ENCODE measurements around the gene TNS4.
A peak's percentile ranks its signal among the peaks of the same experiment; 100 is the strongest.

Gene TNS4

GRCh38 chr17:40536295-40537171 is 35.1 kb upstream of the TNS4 start:
- DNase-seq (ENCODE audit: low spot score): no peak
- no peak for FAIRE-seq

- DNase-seq (ENCODE audit: low spot score) (no peak), FAIRE-seq (no peak)
Measured at GRCh38 chr17:40535924-40536294, 34.5 kb upstream of the TNS4 start.

DNA sequence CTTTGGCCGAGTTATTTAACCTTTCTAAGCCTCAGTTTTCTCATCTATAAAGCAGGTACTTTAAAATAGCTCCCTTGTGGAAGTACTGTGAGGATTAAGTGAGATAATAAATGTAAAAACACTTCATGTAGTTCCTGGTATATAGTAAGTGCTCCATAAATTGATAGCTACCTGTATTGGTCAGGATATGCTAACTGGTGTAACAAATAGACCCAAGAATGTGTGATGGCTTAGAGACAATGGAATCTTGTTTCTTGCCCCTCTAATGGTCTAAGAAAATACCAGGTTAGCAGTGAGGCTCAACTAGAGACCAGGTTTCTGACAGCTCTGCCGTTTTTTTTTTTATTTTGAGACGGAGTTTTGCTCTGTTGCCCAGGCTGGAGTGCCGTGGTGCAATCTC is 34.0 kb upstream of the TNS4 start:
- no peak for FAIRE-seq
- no peak for DNase-seq (ENCODE audit: low spot score)

- DNase-seq (ENCODE audit: low spot score): no peak
- FAIRE-seq: no peak
Measured at GRCh38 chr17:40534371-40535189, 33.2 kb upstream of the TNS4 start.

DNA sequence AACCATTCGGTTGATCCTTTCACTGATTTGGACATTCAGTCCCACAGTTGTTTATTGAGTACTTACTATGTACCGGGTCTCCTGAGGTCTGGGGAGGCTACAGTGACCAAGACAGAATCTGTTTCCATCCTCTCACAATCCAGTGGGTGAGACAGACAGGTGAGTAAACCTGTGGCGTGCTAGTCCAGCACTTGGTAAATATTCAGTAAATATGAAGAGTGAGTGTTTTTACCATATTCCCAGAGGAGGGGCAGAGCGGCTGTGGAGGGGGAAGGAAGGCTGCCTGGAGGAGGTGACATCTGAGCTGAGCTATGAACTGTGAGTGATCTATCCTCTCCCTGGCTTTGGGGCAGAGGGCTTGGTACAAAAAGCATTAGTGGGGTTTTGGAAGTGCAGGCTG is 32.5 kb upstream of the TNS4 start:
- FAIRE-seq: no peak
- no peak for DNase-seq (ENCODE audit: low spot score)

- FAIRE-seq (no peak), DNase-seq (ENCODE audit: low spot score) (no peak)
Measured at GRCh38 chr17:40532520-40533253, 31.3 kb upstream of the TNS4 start.

DNA sequence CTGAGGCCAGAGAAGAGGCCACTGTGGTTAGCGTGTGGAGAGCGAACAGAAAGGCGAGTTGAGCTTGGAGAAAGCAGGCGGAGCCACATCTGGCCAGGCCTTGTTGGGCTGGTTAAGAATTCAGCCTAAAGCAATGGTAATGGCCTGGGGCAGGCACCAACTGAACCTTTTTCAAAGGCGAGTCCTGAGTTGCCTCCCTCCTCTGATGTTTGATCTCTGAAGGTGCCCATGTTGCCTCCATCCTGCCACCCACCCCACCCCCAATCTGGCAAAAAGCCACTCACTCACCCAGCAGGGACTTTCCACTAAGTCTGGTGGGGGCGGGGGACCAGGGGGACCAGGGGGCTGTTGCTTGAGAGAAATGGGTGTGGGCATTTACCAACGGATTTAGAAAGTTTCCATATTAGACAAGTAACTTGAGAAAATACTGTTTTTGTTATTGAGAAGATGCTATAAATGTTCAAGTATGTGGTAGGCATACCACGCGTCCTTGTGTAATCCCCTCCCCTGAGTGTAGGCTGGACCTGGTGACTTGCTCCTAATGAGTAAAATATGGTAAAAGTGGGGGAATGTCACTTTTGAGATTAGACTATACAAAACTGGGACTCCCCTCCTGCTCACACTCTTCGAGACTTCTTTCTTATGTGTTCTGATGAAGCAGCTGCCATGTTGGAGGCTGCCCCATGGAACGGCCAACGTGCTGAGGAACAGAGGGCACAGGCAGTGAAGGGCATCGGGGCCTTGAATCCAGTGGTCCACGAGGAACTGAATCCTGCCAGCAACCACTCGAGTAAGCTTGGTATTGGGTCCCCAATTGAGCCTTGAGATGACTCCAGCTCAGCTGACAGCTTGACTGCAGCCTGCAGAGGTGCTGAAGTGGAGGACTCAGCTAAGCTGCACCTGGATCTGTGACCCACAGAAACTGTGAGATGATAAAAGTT is 29.9 kb upstream of the TNS4 start:
- DNase-seq (ENCODE audit: low spot score) (no peak), FAIRE-seq (no peak)

DNA sequence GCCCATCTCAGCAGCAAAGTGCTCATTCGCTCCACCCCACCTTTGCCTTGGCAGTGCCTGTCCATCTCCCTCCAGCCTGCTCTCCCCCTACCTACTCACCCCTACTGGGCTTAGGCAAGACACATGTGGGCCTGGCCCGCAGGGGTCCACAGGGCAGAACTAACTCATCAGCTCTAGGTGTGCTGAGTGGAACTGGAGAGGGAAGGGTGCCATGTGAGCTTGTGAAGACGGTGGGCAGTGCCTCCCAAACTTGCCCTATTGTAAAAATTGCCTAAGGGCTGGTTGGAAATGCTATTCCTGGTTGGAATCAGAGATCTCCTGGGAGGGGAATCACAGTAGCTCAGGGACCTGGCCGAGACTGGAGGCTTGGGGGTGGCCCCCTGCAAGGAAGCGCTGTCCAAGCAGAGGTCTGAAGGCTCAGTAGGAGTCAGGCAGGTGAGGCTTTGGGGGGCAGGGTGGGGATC is 29.1 kb upstream of the TNS4 start:
- no peak for FAIRE-seq

DNA sequence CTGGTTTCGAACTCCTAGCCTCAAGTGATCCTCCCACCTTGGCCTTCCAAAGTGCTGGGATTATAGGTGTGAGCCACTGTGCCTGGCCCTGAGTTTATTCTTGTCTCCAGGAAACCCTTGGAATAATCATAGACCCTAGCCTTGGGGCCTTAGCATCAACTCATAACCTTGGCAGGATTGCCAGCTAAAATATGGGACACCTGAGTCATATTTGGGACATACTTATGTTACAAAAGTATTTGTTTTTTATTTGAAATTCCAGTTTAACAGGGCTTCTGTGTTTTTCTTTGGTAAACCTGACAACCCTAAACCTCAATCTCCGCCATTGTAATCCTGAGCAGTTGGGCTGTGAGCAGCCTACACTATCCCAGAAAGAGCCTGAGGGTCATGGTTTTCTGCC is 28.6 kb upstream of the TNS4 start:
- FAIRE-seq (no peak), DNase-seq (ENCODE audit: low spot score) (no peak)

More for the DNA sequence above, 29.1 kb upstream of the TNS4 start:
- DNase-seq (ENCODE audit: low spot score): no peak

DNA sequence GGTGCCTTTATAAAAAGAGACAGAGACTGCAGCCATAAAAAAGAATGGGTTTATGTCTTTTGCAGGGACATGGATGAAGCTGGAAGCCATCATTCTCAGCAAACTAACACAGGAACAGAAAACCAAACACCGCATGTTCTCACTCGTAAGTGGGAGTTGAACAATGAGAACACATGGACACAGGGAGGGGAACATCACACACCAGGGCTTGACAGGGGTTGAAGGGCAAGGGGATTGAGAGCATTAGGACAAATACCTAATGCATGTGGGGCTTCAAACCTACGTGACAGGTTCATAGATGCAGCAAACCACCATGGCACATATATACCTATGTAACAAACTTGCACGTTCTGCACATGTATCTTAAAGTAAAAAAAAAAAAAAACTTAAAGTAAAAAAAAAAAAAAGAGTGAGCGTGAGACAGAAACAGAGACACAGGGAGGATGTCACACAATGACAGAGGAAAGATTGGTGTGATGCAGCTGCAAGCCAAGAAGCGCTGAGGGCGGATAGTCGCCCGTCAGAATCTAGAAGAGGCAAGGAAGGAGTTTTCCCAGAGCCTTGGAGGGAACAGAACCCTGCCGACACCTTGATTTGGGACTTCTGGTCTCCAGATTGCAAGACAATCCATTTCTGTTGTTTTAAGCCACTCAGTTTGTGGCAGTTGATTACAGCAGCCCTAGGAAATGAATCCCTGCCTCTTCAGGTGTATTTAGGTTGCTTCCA is 27.4 kb upstream of the TNS4 start:
- FAIRE-seq (no peak), DNase-seq (ENCODE audit: low spot score) (no peak)

- no peak for DNase-seq (ENCODE audit: low spot score)
- no peak for FAIRE-seq
Measured at GRCh38 chr17:40526668-40527067, 25.2 kb upstream of the TNS4 start.

- no peak for FAIRE-seq
- no peak for DNase-seq (ENCODE audit: low spot score)
Measured at GRCh38 chr17:40525294-40525693, 23.9 kb upstream of the TNS4 start.

DNA sequence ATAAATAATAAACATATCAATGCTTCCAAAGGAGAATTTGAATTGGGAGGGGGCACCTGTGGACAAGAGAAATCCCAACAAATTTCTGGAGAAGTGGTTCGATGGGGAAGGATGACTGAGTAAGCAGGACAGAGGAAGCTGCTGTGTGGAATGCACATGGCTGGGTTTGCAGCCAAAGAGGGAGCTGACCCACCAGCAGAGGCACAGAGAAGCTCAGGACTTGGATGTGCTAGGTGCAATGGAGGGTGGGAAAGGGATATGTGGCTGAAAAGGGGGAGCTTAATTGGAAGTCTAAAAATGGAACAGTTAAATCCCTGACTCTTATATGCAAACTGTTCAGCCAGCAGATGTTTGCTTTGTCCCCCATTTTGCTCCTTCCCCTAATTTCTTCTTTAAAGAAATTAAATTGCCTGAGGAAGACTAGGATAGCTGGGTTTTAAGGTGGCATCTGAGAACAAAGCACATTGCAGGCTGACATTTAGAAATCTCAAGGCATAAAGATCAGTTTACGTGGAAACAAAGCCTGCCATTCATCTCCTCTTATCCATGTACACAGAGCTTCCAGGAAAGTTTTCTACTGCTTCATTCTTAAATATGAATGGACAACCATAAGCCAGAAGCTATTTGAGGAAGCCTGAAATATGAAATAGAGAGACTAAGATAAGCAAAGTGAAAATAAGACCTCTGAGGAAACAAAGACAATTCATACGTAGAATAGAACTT is 23.0 kb upstream of the TNS4 start:
- DNase-seq (ENCODE audit: low spot score): no peak
- no peak for FAIRE-seq

DNA sequence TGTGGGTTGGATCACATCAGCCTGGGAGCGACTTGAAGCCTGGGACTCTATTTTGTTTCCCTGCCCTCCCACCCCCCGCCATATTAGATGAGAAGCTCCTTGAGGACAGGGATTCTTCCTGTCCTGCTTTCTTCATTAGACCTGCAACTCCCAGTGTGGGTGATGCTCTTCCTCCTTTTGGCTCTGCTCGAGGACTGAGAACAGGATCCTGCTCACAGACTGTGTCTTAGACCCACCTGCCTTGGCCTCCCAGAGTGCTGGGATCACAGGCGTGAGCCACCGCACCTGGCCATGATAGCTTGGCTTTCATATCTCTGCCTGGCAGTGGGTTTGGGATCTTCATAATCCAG is 21.5 kb upstream of the TNS4 start:
- DNase-seq (ENCODE audit: low spot score) (no peak), FAIRE-seq (no peak)

- DNase-seq (ENCODE audit: low spot score) (no peak), FAIRE-seq (peak; percentile 32)
Measured at GRCh38 chr17:40522250-40522960, 21.0 kb upstream of the TNS4 start.

- DNase-seq (ENCODE audit: low spot score): no peak
Measured at GRCh38 chr17:40520991-40521453, 19.6 kb upstream of the TNS4 start.

GRCh38 chr17:40519089-40519775 is 17.8 kb upstream of the TNS4 start:
- DNase-seq (ENCODE audit: low spot score) (no peak), FAIRE-seq (no peak)

More at GRCh38 chr17:40520991-40521453, 19.6 kb upstream of the TNS4 start:
- no peak for FAIRE-seq
